Left hindlimb (tissue), 1 donor: ENCODE results near the gene USP19.

Experiments
- DNase-seq: peaks from one replicate; pipeline ENCODE4 v3.0.0-alpha.2; 2018

The USP19 gene, protein sequence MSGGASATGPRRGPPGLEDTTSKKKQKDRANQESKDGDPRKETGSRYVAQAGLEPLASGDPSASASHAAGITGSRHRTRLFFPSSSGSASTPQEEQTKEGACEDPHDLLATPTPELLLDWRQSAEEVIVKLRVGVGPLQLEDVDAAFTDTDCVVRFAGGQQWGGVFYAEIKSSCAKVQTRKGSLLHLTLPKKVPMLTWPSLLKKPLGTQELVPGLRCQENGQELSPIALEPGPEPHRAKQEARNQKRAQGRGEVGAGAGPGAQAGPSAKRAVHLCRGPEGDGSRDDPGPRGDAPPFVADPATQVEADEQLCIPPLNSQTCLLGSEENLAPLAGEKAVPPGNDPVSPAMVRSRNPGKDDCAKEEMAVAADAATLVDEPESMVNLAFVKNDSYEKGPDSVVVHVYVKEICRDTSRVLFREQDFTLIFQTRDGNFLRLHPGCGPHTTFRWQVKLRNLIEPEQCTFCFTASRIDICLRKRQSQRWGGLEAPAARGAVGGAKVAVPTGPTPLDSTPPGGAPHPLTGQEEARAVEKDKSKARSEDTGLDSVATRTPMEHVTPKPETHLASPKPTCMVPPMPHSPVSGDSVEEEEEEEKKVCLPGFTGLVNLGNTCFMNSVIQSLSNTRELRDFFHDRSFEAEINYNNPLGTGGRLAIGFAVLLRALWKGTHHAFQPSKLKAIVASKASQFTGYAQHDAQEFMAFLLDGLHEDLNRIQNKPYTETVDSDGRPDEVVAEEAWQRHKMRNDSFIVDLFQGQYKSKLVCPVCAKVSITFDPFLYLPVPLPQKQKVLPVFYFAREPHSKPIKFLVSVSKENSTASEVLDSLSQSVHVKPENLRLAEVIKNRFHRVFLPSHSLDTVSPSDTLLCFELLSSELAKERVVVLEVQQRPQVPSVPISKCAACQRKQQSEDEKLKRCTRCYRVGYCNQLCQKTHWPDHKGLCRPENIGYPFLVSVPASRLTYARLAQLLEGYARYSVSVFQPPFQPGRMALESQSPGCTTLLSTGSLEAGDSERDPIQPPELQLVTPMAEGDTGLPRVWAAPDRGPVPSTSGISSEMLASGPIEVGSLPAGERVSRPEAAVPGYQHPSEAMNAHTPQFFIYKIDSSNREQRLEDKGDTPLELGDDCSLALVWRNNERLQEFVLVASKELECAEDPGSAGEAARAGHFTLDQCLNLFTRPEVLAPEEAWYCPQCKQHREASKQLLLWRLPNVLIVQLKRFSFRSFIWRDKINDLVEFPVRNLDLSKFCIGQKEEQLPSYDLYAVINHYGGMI (N-terminal part only)

DNA sequence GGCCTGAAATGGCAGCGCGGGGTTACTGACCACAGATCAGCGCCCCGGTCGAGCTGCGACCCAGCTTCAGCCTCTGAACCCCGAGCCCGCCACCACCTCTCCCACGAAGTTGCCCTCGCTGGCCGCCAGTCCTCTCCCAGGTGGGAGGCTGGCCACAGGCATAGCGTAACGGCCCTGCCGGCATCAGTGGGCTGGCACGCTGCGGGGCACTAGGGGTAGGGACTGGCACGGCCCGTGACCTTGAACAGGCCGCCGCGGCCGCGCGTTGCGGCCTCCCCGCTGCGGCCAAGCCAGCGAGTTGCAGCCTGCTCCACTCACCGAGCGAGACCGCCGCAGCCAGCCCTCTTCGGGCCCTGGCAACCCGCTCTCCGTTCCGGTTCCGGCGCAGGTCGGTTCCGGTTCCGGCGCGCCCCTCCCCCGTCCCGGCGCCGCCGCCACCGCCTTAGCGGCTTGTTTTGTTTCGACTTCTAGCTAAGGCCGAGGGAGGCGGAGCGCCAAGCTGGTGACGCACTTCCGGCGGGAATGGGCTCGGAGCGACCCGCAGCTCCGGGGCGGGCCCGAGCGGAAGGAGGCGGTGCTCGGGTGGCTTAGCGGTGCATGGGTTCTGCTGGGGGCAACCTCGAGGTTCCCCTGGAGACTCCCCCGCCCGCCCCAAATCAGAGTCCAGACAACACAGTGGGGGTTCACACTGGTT, at the start of gene USP19:
USP19 (minus strand) TSS at position 386 of the 694 bp plus-strand sequence. CDS start 1,678 bp downstream, outside the sequence.
- DNase-seq: peak; percentile 96

DNA sequence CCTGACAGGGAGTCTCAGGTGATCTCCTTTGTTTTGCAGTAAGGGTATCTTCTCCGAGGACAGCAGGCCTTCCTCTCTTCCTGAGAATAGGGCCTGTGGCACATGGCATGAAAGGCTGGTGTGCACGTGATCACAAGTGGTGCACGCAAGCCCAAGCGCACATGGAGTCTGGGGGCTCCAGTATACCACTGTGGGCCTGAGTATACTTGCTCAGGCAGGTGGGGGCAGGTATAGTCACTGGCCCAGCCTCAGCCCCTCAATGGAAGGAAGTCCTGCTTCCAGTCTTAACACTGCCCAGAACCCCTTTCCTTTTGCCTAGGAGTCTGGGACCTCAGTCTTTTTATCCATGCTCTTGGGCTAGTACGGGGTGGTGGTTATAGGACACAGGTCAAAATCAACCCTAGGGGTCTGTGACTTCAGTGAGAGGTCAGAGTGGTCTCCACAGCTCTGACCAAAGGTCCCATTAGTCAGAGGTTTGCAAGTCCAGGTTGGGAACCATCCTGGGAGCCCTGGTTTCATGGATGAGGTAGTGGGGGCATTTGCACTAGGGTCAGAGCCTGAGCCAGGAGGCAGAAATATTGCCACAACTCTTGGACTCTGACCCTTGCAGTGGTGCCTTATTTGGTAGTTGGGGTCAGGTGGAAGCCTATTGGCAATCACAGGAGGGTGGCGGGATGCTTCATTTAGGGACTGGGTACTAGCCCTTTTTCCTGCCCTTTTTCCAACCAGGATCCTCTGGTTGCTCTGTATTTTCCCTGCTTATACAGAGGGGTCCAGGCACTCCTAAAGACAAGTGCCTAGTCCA, 46.3 kb upstream of the USP19 start:
- no peak for DNase-seq

DNA sequence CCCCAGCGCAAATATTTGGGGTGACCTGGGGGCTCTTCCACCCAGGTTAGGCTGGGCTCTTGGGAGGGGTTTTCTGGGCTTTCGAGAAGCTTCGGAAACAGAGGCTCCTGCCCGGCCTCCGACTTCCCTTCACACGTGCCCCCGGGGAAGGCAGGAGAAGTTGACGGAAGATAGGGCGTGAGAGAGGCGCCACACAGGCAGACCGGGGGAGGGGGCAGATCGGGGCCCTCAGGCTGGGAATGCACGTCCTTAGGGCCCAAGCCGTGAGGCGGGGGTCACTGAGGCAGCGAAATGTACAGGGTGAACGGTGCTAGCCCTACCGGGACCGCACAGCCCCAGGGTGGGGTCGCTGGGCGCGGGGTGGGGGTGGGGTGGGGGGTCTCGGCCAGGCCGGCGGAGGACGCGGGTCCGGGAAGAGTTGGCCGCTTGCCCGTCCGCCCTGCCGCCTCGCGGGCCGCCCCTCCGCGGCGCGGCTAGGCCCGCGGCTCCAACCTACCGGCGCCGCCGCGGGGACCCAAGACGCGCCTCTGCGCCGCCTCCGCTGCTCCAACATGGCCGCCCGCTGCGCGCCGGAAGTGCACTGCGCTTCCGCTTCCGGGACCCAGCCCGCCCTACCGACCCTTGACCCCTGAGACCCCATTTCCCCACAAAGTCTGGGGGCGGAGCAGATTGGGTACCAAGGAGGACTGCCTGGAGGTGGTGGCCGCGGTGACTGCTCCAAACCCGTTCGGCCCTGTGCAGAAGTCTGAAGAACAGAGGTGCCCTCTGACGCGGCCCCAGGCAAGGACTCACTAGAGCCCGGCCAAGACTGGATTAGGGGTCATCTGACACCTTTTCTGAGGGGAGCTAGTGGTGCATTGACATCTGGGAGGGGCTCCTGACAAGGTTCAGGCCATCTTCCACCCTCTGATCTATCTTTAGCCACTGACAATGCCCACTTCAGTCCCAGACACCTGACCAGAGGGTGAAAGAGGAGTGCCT, 45.4 kb upstream of the USP19 start, which contains the start of gene CCDC71:
CCDC71 (minus strand) TSS at position 561 of the 981 bp plus-strand sequence. CDS start 2,123 bp downstream, outside the sequence.
- DNase-seq: peak; percentile 85

DNA sequence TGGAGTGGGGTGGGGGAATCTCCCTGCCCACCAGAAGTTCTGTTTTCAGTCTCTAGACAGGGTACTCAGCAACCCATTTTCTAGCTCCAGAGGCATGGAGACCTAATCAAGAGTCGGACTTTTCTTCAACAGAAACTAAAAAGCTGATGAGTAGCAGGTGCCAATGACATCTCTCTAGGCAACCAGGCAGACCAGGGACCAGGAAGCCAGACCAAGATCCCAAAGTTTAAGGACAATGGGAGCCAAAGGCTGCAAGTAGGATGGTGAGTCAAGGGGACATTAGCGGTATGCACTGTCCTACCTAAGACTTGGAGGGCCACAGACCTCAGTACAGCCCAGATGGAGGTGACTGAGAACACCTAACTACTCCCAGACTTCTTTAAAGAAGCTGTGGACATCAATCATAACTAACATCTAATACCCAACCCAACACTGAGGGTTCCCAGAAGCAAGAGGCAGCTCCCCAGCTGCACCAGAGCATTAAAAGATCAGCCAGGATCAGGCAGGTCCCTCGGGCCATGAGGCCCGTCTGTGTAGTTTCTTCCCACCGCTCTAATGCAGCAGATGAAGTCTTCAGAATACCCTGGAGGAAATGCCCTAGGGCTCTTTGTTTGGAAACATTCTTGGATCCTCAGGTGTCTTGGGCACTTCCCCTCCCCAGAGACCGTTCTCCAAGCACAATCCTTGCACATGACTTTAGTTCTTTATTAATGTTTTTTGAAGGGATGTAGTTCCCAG, 44.5 kb upstream of the USP19 start:
- DNase-seq: no peak

DNA sequence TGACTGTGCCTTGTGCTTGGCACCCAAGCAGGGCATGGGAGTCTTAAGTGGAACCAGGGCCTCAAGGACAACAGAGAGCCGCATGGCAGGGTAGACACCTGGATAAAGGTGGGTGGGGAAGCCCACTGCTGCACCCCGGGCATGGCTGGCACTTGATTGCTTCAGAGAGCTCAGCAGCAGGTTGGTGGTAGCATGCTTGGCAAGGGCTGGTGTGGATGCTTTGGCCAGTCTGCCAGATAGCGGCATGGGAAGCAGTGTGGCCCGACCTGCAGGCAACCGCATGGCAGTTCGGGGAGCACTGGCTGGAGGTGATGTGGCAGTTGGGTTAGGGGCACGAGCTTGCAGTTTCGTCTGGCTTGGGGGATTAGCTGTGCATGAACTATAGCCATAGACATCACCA, 43.0 kb upstream of the USP19 start:
- no peak for DNase-seq

DNA sequence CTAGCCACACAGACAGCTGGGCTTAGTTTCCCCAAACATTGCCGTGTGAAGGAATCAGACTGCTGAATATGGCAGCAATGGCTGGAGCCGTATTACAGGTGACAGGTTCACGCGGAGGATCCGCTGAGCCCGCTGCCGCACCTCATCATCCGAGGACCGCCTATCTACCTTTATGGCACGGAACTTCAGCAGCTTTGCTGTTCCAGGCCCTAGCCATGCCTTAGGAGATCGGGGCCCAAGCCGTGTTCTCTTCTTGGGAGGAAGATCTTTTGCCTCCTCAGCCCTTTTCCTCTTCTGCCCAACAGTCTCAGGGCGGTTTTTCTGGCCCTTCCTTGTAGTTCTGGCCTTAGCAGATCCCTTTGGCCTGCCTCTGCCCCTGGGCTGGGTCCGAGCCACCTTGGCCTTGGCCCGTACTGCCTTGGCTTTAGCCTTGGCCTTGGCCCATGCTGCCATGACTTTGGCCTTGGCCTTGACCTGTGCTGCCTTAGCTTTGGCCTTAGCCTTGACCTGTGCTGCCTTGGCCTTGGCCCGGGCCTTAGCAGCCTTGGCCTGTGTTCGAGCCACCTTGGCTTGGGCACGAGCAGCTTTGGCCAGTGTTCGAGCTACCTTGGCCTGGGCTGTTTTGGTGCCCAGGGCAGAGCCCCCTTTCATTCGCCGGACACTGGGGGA, 42.3 kb upstream of the USP19 start:
- no peak for DNase-seq

DNA sequence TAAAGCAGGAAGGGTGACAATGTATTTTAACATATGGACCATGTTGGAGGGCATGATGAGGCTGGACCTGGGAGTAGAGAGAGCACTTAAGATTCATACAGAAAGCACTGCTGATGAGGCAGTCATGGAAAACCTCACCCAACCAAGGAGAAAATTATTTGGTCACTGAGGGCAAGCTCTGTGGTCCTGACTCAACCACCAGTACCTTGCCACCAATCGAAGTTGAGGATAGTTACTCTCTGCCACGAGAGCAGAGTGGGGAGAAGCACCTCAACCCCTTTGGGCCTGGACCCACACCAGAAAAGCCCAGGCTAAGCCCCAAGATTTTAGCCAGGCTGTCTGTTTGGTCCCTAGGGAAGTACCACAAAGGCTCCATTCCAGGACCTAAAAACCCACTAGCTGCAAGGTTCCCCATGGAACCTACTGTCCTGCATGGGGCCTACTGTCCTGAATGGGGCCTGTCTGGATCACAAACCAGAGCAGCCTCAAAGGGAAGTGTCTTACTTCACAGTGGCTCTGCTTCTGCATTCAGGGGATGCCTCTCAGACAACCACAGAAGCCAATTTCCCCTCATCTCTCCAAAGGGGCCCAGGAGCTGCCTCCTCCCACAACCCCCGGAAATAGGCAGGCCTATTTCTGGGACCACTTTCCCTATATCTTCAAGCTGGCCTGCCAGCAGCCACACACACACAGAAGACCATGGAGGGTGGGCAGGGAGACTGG, 41.3 kb upstream of the USP19 start:
- DNase-seq: no peak

DNA sequence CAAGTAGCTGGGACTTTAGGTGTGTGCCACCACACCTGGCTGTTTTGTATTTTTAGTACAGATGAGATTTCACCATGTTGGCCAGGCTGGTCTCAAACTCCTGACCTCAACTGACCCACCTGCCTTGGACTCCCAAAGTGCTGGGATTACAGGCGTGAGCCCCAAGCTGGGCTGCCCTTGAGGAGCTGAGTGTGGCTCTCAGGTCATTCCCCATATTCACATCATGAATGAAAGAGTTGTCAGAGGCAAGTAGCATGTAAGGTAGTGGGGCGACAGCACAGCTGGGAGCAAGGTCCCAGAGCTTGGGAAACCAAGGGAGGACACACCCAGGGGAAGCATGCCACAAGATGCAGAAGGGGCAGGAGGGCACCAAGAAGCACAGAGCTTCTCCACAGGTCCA, 40.6 kb upstream of the USP19 start:
- DNase-seq: no peak

DNA sequence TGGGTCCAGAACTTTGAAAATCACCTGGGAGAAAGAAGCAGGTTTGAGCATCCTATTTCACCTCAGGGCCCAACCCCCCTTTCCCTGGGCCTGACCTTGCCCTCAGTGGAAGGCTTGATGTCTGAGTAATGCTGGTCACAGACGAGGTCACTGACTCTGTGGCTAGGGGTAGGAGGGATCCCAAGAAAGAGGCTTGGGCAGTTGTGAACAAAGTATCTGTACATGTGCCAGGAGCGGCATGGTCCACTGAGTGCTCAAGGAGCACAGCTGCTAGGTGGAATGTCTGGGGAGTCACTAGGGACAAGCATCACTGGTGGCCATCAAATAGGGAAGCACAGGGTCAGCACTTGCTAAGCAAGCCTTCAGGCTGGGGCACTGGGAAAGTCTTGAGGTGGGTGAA, 38.2 kb upstream of the USP19 start:
- DNase-seq: no peak

DNA sequence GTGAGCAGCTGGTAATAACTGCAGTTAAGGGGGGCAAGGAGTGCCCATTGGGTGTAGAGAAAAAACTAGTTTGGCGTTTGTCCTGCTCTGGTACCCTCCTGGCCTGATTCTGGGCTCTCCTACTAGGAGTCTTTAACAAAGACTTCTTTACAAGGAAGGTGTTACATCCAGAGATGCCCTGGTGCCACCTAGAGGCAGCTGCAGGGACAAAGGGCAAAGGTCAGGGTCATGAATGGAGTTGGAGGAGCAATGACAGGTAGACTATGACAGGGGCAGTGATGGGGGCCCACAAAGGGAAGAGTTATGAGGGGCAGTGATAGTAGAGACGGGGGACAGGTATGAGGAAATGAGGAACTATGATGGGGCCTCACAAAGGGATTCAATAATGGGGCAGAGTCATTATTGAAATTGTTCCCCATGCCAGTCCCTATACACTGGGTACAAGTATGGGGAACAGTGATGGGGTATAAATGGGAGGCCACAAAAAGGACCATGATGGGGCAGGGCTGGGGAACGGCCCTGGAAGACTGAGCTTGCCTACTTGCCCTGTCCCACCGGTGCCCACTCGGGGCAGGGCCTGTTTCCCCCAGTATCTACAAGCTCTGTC, 37.6 kb upstream of the USP19 start:
- DNase-seq: no peak

DNA sequence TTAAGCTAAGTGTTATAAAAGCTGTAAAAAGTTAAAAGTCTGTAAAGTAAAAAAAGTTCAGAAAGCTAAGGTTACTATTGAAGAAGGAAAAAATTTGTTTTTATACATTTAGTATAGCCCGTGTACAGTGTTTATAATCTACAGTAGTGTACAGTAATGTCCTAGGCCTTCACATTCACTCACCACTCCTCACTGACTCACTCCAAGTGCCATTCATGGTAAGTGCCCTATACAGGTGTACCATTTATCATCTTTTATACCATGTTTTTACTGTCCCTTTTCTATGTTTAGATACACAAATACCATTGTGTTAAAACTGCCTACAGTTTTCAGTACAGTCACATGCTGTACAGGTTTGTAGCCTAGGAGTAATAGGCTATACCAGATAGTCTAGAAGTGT, 36.7 kb upstream of the USP19 start:
- no peak for DNase-seq

DNA sequence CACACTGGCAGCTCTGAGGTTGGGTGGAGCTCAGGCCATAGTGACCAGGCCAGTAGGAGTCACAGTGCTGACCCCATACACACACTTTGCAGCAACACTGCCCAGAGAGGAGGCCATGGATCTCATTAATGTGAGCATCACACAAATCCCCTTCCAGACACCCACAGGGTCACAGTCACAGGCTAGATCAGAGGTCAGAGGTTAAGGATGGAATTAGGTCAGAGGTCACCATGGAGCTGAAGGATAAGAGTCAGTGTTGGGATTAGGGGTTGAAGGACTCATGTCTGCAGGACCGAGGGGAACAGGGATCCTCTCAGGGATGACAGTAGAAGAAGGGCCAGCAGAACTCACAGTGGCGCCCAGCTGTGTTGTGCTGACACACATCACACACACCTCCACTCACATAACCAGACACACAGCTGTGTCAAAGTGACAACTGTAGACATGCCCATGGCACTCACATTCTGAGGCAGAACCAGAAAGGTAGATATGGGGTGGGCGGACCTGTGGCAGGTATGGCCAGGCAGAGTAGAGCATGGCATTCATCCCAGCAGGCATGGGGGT, 32.8 kb upstream of the USP19 start:
- DNase-seq: no peak

DNA sequence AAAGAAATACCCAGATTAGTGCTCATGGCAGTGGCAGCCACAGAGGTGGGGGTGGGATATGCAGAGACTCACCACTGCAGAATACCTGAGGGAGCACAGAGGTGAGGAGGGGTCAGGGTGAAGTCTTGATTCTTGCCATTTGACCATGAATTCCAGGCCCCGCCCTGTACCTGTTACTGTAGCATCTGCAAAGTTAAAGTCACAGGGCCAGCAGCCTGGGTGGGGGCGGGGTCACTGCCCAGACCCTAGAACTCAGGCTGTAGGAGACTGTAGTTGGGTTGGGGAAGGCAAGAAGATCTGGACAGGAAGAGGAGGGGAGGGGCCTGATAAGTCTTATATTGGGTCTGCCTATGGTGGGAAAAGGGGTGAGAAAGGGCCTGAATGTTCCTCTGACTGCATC, 31.0 kb upstream of the USP19 start:
- DNase-seq: no peak

DNA sequence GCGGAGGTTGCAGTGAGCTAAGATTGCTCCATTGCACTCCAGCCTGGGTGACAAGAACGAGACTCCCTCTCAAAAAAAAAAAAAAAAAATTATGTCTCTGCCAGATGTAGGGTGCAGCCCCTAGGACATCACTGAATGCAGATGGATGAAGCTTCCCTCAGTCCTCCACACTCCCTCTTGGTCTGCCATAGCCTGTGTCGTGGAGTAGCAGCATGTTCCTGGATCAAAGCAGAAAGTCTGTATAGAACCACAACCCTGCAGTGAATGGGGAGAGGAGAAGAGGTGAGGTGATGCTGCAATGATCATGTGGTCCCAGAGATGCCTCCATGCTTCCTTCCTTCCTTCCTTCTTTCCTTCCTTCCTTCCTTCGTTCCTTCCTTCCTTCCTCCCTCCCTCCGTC, 27.5 kb upstream of the USP19 start:
- DNase-seq: no peak

DNA sequence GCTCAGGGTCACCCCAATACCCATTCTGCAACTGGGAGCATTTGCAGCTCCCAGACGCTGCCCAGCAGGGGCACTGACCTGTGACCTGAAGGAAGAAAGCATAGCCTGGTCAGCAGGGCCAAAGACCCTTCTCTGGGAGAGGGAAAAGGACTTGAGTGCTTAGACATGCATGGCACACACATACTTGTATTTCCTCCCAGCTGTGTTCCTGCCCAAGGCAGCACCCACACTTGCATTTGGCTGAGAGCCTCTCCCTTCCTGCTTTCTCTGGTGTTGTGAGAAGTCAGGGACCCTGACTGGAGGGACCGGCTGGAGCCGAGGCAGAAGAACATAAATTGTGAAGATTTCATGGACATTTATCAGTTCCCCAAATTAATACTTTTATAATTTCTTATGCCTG, 19.5 kb upstream of the USP19 start:
- DNase-seq: no peak

DNA sequence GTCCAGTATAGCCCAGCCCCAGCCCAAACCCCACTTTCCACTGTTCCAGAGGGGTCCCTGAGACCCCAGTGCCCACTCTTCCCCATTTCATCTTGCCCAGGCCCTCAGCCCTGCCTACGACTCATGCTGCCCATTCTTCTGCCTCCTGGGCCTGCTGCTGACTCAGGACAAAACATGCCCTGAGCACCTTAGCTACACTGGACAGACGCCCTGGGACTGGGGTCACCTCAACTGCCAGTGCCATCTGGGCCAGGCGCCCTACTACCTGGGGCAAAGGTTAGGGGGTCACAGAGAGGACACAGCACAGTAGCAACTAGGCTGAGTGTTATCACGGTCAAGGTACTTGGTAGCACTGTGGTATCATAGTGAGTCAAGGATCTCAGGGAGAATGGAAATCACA, 14.9 kb upstream of the USP19 start:
- no peak for DNase-seq
